MM.1S (cell line): ENCODE results near the gene KHNYN.
"Not testable (repeated sequence)": the region's sequence is repeated elsewhere in the genome, so short reads cannot be mapped to it uniquely, and the experiment has no call there.

Experiments
- DNase-seq: peaks from one replicate; pipeline ENCODE4 v3.0.0-alpha.2; 2015
- H2AFZ ChIP-seq: fragments of 300-600 bp; sonication (generic); 2 replicates; pipeline ENCODE4 v1.6.0; 2016; ENCODE audit warnings: antibody characterized with exemption, low read length
- H3F3A ChIP-seq: fragments of 300-600 bp; sonication (generic); 2 replicates; pipeline ENCODE4 v1.6.1; 2016; ENCODE audit warnings: mild to moderate bottlenecking, antibody characterized with exemption, low read length, moderate library complexity, mixed read lengths; ENCODE audit not compliant: insufficient read depth
- H3K27ac ChIP-seq: fragments of 300-600 bp; sonication (generic); 2 replicates; pipeline ENCODE4 v1.5.1; 2016; ENCODE audit warnings: mild to moderate bottlenecking, low read length
- H3K27me3 ChIP-seq: fragments of 300-600 bp; sonication (generic); replicated peaks from 2 replicates; pipeline ENCODE4 v1.6.0; 2016; ENCODE audit warnings: low read length; ENCODE audit not compliant: insufficient read depth
- H3K36me3 ChIP-seq: fragments of 300-600 bp; sonication (generic); replicated peaks from 2 replicates; pipeline ENCODE4 v1.6.1; 2016; ENCODE audit warnings: mild to moderate bottlenecking, low read length, mixed read lengths; ENCODE audit not compliant: insufficient read depth
- H3K4me1 ChIP-seq: fragments of 300-600 bp; sonication (generic); 2 replicates; pipeline ENCODE4 v1.6.1; 2016; ENCODE audit warnings: low read length, mixed read lengths
- H3K4me2 ChIP-seq: fragments of 300-600 bp; sonication (generic); 2 replicates; pipeline ENCODE4 v1.6.0; 2016; ENCODE audit warnings: low read depth, low read length
- H3K4me3 ChIP-seq: fragments of 300-600 bp; sonication (generic); 2 replicates; pipeline ENCODE4 v1.5.1; 2016; ENCODE audit warnings: low read length, mixed read lengths
- H3K79me2 ChIP-seq: fragments of 300-600 bp; sonication (generic); 2 replicates; pipeline ENCODE4 v1.6.1; 2016; ENCODE audit warnings: mixed run types, low read length, mixed read lengths
- H3K9ac ChIP-seq: fragments of 300-600 bp; sonication (generic); 2 replicates; pipeline ENCODE4 v1.6.1; 2016; ENCODE audit warnings: low read length, mixed read lengths
- H3K9me2 ChIP-seq: fragments of 300-600 bp; sonication (generic); replicated peaks from 2 replicates; pipeline ENCODE4 v1.6.1; 2016; ENCODE audit warnings: mild to moderate bottlenecking, low read length, mixed read lengths; ENCODE audit not compliant: insufficient read depth
- H3K9me3 ChIP-seq: fragments of 300-600 bp; sonication (generic); replicated peaks from 2 replicates; pipeline ENCODE4 v1.6.1; 2016; ENCODE audit warnings: mild to moderate bottlenecking, low read length, mixed read lengths; ENCODE audit not compliant: insufficient read depth
- H4K20me1 ChIP-seq: fragments of 300-600 bp; sonication (generic); 2 replicates; pipeline ENCODE4 v1.6.1; 2016; ENCODE audit warnings: mild to moderate bottlenecking, low read length, moderate library complexity, mixed read lengths; ENCODE audit not compliant: insufficient read depth
- EZH2 ChIP-seq: fragments of 300-600 bp; sonication (generic); optimal IDR thresholded peaks from 2 replicates; pipeline ENCODE3; 2017; ENCODE audit warnings: low read depth, mild to moderate bottlenecking, antibody characterized with exemption, low read length, mixed read lengths
- EZH2phosphoT487 ChIP-seq: fragments of 300-600 bp; sonication (generic); IDR thresholded peaks from 2 replicates; pipeline ENCODE4 v1.6.1; 2018; ENCODE audit warnings: antibody characterized with exemption, low read length
- TF ChIP-seq, protein P1 (sequence below): fragments of 300-600 bp; sonication (generic); IDR thresholded peaks from 2 replicates; pipeline ENCODE4 v1.5.1; 2016; ENCODE audit warnings: antibody characterized with exemption, low read length, mixed read lengths

The KHNYN gene

DNA sequence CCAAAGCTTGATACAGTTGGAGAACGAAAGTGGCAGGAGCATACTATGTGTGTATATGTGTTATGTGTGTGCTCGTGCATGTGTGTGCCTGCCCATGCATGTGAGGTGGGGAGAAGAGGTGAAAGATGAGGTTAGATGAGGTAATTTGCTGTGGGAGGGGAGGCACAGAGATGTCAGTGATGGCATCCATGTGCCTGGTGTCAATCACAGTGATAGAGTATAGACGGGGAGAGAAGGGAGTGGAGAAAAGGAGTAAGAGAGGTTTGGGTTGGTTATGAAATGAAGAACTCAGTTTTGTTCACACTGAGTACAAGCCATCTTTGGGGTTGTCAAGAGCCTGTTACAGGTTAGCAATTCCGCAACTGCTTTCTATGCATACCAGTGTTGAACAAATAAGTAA, 45.6 kb upstream of the KHNYN start:
- TF ChIP-seq, protein P1, sequence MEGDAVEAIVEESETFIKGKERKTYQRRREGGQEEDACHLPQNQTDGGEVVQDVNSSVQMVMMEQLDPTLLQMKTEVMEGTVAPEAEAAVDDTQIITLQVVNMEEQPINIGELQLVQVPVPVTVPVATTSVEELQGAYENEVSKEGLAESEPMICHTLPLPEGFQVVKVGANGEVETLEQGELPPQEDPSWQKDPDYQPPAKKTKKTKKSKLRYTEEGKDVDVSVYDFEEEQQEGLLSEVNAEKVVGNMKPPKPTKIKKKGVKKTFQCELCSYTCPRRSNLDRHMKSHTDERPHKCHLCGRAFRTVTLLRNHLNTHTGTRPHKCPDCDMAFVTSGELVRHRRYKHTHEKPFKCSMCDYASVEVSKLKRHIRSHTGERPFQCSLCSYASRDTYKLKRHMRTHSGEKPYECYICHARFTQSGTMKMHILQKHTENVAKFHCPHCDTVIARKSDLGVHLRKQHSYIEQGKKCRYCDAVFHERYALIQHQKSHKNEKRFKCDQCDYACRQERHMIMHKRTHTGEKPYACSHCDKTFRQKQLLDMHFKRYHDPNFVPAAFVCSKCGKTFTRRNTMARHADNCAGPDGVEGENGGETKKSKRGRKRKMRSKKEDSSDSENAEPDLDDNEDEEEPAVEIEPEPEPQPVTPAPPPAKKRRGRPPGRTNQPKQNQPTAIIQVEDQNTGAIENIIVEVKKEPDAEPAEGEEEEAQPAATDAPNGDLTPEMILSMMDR, result no peak
- no peak for TF ChIP-seq EZH2phosphoT487
- TF ChIP-seq EZH2, result no peak
- Histone ChIP-seq H2AFZ (no peak overlapping the region), H3K4me2 (no peak overlapping the region), H3F3A (no peaks in the 10 kb centered on the region), H3K27ac (no peak overlapping the region), H3K9ac (no peak overlapping the region), H3K4me1 (no peaks in the 10 kb centered on the region), H4K20me1 (no peaks in the 10 kb centered on the region), H3K9me2 (no peaks in the 10 kb centered on the region), H3K4me3 (no peak overlapping the region), H3K9me3 (no peaks in the 10 kb centered on the region), H3K36me3 (no peaks in the 10 kb centered on the region), H3K79me2 (no peaks in the 10 kb centered on the region), H3K27me3 (no peaks in the 10 kb centered on the region)
- no peak for DNase-seq

DNA sequence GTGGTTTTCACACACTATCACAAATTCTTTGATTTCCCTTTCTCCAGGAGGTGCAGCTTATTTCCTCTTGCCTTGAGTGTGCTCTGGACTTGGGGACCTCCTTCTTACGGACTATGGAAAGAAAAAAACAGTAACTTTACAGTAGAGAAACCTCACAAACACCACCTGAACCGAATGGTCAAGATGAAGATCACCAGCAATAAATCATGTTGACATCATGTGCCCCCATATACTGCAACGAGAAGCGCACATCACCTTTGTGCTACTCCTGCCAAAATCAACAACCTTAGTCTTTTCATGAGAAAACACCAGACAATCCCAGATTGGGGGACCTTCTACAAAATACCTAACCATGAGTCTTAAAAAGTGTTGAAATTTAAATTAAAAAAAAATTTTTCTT, 44.2 kb upstream of the KHNYN start:
- no peaks in the 10 kb centered on the region for H3K9me3 ChIP-seq
- no peak overlapping the region for H3K9ac ChIP-seq
- H3K36me3 ChIP-seq, result no peaks in the 10 kb centered on the region
- no peak overlapping the region for H3K4me2 ChIP-seq
- no peak overlapping the region for H3K27ac ChIP-seq
- H4K20me1 ChIP-seq, result no peaks in the 10 kb centered on the region
- no peak for DNase-seq
- H2AFZ ChIP-seq, result no peak overlapping the region
- no peaks in the 10 kb centered on the region for H3K4me1 ChIP-seq
- TF ChIP-seq EZH2 (no peak), EZH2phosphoT487 (no peak)
- TF ChIP-seq, protein P1, result no peak
- H3K4me3 ChIP-seq, result no peak overlapping the region
- no peaks in the 10 kb centered on the region for H3K27me3 ChIP-seq
- H3F3A ChIP-seq, result no peaks in the 10 kb centered on the region
- no peaks in the 10 kb centered on the region for H3K9me2 ChIP-seq
- H3K79me2 ChIP-seq, result no peaks in the 10 kb centered on the region

DNA sequence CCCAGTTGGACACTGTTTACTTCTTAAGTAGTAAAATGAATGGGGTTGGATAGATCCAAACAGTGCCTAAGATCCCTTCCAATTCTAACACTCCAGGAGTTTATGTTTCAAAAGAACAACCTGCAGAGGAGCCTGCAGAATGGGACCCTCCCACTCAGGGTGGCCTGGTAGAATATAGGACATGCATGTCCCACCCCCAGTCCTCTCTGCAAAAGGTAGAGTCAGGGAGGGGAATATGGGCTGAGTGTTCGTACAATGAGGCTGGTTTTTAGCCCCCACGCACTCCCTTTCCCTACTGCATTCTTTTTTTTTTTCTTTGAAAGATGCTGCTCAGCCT, 42.8 kb upstream of the KHNYN start:
- Histone ChIP-seq H3K27me3 (no peaks in the 10 kb centered on the region), H3K9ac (no peak overlapping the region), H3K9me3 (no peaks in the 10 kb centered on the region), H3K36me3 (no peaks in the 10 kb centered on the region), H4K20me1 (no peaks in the 10 kb centered on the region), H3K79me2 (no peaks in the 10 kb centered on the region), H3K4me2 (no peak overlapping the region), H3F3A (no peaks in the 10 kb centered on the region), H3K27ac (no peak overlapping the region), H3K4me1 (no peaks in the 10 kb centered on the region), H3K9me2 (no peaks in the 10 kb centered on the region), H2AFZ (no peak overlapping the region), H3K4me3 (no peak overlapping the region)
- no peak for DNase-seq
- no peak for TF ChIP-seq EZH2phosphoT487
- TF ChIP-seq, protein P1, result no peak
- no peak for TF ChIP-seq EZH2

DNA sequence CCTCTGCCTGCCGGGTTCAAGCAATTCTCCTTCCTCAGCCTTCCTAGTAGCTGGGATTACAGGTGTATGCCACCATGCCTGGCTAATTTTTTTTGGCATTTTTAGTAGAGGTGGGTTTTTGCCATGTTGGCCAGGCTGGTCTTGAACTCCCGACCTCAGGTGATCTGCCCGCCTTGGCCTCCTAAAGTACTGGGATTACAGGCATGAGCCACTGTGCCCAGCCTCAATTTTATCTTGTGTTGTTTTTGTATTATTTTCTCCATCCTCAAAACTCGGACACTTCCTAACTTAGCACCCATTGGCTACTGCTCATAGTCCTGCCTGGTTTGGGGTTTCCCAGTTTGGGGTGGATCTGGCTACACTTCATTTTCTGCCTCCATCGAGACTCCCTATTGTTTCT, 42.2 kb upstream of the KHNYN start:
- not testable (repeated sequence) for H3K4me2 ChIP-seq, H3K27ac ChIP-seq, H3K27me3 ChIP-seq, H3K9ac ChIP-seq, H4K20me1 ChIP-seq, DNase-seq, H3K4me3 ChIP-seq, H3K9me3 ChIP-seq, H3K36me3 ChIP-seq, H3F3A ChIP-seq, H3K79me2 ChIP-seq, H3K9me2 ChIP-seq, H3K4me1 ChIP-seq, H2AFZ ChIP-seq
